Astrocyte of the cerebellum (primary cell): Measurements from ENCODE around the gene SERPINA3.

Source experiments
- DNase-seq: peaks from one replicate; pipeline ENCODE4 v3.0.0-alpha.2; 2011; ENCODE audit warnings: low read depth
- H3K4me3 ChIP-seq: 2 replicates; pipeline ENCODE4 v1.5.1; 2011; ENCODE audit warnings: mild to moderate bottlenecking, low read depth, low read length, moderate library complexity
- in situ Hi-C: cut with HindIII; loops from 2 replicates; pipeline ENCODE4 v1.10.0; 2017; ENCODE audit warnings: low sequenced_read_pairs
- TF ChIP-seq, protein P1 (sequence below): IDR thresholded peaks from 2 replicates; pipeline ENCODE4 v1.5.1; 2012; ENCODE audit warnings: low read length, low read depth, moderate library complexity, mild to moderate bottlenecking; ENCODE audit errors: missing control alignments

The SERPINA3 gene

GRCh38 chr14:94653321-94653720, 41.1 kb downstream of the SERPINA3 start:
- DNase-seq = no peak
- TF ChIP-seq, protein P1, sequence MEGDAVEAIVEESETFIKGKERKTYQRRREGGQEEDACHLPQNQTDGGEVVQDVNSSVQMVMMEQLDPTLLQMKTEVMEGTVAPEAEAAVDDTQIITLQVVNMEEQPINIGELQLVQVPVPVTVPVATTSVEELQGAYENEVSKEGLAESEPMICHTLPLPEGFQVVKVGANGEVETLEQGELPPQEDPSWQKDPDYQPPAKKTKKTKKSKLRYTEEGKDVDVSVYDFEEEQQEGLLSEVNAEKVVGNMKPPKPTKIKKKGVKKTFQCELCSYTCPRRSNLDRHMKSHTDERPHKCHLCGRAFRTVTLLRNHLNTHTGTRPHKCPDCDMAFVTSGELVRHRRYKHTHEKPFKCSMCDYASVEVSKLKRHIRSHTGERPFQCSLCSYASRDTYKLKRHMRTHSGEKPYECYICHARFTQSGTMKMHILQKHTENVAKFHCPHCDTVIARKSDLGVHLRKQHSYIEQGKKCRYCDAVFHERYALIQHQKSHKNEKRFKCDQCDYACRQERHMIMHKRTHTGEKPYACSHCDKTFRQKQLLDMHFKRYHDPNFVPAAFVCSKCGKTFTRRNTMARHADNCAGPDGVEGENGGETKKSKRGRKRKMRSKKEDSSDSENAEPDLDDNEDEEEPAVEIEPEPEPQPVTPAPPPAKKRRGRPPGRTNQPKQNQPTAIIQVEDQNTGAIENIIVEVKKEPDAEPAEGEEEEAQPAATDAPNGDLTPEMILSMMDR = no peak
- H3K4me3 ChIP-seq = no peak overlapping the region
- in situ Hi-C loops = no loop called here

- no peak overlapping the region for H3K4me3 ChIP-seq
- in situ Hi-C loops = no loop called here
- TF ChIP-seq, protein P1 = no peak
- no peak for DNase-seq
These were observed 42.1 kb downstream of the SERPINA3 start for GRCh38 chr14:94654071-94654861.

DNA sequence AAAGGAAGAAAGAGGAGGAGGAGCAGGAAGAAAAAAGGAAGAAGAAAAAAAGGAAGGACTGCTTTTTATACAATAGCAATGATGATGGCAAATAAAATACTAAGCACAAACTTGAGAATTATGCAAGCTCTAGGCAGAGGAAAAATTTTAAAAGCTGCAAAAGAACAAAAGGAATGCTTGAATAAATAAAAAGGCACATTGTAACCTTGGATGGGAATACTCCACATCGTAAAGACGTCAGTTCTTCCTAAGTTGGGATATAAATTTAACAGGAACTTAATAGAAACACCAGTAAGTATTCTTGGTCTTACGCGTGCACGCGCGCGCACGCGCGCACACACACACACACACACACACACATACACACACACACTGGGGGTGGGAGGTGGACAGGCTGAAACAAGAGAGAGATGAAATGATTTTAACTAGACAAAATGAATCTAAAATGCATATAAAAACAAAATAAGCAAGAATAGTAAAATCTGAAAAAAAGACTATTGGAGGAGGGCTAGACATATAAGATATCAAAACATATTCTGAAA, 43.0 kb downstream of the SERPINA3 start:
- no peak for DNase-seq
- TF ChIP-seq, protein P1 = no peak
- H3K4me3 ChIP-seq = no peak overlapping the region
- in situ Hi-C loops = no loop called here

DNA sequence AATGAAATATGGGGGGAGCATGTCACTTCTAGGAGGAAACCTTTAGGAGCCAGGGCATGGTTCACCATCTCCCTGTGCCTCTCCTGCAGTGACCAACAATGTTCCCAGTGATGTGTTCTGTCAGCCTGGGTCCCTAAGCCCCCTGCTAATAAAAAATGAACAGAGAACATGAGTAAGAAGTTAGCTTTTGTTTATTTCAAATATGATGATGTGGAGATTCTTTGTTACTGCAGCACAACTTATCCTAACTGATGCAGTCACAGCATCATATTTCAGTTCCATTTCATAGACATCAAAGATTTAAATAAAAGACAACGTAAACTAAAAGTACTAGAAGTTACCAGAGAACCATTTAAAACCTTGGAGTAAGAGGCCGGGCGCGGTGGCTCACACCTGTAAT, 43.9 kb downstream of the SERPINA3 start:
- DNase-seq = no peak
- TF ChIP-seq, protein P1 = no peak
- H3K4me3 ChIP-seq = no peak overlapping the region
- in situ Hi-C loops = no loop called here

DNA sequence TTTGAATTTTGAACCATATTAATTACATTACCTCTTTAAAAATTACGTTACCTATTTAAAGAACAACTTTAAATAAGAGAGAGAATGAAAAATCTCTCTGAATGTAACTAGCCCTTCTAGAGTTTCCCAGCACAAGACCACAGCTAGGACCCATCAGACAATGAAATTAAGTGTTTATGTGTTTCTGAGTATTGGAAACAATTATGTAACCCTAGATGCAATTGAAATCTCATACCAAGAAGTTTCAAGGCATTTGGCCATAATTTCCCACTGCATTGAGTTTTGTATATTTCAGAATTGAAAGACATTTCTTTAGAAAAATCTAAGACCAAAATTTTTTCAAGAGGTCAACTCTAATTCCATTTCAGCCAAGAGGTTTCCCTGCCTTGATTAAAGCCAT, 47.1 kb downstream of the SERPINA3 start:
- H3K4me3 ChIP-seq = no peak overlapping the region
- in situ Hi-C loops = no loop called here
- TF ChIP-seq, protein P1 = no peak
- no peak for DNase-seq

GRCh38 chr14:94659901-94660300, 47.7 kb downstream of the SERPINA3 start:
- H3K4me3 ChIP-seq = no peak overlapping the region
- in situ Hi-C loops = loop anchor here (5.0 kb wide), 1 partner anchor 77 kb away; no protein-coding TSS in a partner anchor
- no peak for DNase-seq
- TF ChIP-seq, protein P1 = no peak
